HTERT RPE-1 (cell line): ENCODE measurements around the gene CD244.
"Not testable (repeated sequence)": the region's sequence is repeated elsewhere in the genome, so short reads cannot be mapped to it uniquely, and the experiment has no call there.

Experiments
- in situ Hi-C: fragments of 300-500 bp; cut with MboI; formaldehyde crosslinking; loops from 4 replicates; pipeline ENCODE4 v1.14.3; 2020; ENCODE audit warnings: low sequenced_read_pairs

The CD244 gene, protein sequence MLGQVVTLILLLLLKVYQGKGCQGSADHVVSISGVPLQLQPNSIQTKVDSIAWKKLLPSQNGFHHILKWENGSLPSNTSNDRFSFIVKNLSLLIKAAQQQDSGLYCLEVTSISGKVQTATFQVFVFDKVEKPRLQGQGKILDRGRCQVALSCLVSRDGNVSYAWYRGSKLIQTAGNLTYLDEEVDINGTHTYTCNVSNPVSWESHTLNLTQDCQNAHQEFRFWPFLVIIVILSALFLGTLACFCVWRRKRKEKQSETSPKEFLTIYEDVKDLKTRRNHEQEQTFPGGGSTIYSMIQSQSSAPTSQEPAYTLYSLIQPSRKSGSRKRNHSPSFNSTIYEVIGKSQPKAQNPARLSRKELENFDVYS

GRCh38 chr1:160862203-160863060 lies at the start of gene CD244:
TSS of gene CD244 (minus strand) at chr1:160862887. CDS start at chr1:160862677, 210 bp downstream.
- in situ Hi-C loops: no loop called here

DNA sequence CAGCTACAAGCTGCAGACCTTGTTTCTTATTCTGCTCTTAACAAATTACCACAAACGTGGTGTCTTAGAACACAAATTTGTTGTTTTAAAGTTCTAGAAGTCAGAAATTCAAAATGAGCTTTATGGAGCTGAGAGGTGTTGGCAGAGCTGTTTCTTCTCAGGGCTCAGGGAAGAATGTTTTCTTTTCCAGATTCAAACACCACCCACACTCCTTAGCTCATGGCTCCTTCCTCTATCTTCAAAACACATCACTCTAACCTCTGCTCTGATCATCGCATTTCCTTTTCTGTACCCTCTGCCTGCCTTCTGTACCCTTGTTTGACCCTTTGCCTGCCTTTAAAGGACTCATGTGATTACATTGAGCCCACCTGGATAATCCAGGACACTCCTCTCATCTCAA lies 49.2 kb upstream of the CD244 start:
- in situ Hi-C loops: no loop called here

DNA sequence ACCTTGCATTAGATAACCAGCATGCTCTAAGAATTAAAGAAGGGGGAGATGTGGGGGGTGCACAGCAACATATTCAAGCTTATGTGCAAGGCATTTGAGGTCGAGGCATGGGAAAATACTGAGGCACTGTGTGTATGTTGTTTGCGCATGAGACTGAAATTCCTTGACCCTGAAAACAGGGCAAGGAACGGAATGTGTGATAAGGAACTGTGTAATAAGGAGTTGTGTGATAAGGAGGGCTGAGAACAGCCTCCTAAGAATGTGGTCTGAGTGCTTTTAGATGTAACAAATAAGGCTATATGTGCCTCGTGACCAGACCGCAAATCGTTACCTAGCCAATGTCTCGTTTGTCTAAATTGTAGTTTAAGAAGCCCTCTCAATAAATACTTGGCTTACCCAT lies 48.8 kb upstream of the CD244 start:
- in situ Hi-C loops: no loop called here

GRCh38 chr1:160910170-160910750 lies 47.6 kb upstream of the CD244 start:
- in situ Hi-C loops: no loop called here

DNA sequence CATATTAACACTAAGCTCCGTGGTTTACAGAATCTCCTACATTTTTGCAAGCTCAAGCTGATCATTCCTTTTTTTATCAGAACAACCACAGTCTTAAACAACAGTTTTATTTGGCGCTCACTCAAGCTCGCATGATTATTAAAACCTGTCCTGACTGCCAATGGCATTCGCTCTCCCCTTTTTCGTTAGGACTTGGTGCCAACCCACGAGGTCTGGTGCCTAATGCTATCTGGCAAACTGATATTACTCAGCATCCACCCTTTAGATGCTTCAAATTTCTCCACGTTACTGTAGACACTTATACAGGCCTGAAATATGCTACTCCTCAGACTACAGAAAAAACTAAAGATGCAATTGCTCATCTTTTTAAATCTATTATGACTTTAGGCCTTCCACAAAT lies 45.3 kb upstream of the CD244 start:
- in situ Hi-C loops: no loop called here

DNA sequence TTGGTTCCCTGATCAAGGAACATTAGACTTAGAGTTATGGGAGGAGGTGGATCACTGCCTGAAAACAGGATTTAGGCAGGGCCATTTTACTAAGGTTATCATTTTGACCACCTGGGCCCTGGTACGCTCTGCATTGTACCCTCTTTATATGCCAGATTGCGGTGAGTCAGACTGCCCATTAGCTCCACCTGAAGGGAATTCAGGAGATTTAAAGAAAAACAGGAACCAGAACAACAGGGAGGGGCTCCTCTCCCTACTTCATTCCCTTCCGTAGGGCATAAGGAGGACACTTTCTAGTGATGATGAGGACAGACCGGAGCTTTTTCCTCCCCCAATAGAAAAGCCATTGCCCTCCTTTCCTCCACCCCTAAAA lies 42.9 kb upstream of the CD244 start:
- in situ Hi-C loops: no loop called here

DNA sequence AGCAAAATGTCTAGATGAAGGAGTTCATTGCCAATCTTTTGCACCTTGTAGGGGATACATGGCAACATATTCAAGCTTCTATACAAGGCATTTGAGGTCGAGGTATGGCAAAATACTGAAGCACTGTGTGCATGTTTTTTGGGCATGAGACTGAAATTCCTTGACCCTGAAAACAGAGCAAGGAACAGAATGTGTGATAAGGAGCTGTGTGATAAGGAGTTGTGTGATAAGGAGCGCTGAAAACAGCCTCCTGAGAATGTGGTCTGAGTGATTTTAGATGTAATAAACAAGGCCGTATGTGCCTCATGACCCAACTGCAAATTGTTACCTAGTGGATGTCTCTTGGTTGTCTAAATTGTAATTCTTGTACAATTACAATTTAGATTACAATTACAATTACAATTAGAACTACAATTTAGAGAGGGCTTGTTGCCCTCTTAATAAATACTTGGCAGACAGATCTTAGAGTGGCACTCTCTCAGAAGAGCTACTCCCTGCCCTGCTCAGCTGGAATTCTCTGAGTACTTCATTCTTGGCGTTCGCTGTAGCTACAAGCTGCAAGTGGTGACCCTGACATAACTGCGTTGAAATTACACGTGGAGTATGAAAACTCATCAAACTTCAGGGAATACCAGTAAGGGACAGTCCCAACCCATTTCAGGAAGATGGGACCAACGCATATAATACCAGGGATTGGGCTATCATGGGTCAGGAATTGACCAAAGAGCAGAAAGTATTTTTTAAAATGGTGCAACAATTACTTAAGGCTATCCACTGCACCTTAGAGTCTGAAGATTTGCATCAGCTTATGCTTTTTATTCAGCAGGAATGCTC lies 42.3 kb upstream of the CD244 start:
- in situ Hi-C loops: no loop called here

DNA sequence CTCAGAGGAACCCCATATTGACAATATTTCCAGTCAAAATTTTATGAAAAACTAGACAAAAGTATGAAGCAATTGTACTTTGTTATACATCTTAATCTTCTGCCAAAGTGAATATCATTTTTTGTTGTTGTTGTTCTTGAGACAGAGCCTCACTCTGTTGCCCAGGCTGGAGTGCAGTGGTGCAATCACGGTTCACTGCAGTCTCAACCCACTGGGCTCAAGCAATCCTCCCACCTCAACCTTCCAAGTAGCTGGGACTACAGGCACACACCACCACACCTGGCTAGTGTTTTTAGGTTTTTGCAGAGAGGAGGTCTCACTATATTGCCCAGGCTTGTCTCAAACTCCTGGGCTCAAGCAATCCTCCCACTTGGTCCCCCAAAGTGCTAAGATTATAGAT lies 39.6 kb upstream of the CD244 start:
- in situ Hi-C loops: not testable (repeated sequence)

DNA sequence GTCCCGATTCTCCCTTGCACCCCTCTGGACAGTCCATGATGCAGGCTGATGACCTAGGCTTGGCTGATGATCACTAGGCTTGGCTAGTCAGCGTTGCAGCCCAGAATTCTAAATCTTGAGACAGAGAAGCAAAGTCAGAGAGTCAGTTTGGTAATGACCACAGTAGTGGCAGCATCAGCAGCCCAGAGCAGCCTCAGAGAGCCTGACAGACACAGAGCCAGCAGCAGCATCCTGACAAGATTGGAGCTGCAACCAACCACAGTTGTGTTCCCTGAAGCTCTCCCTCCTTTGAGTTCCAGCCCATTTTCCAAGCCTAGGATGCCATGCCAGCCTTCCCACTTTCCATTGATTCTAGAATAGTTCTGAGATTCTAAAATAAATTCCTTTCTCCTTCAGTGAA lies 39.1 kb upstream of the CD244 start:
- in situ Hi-C loops: no loop called here

- in situ Hi-C loops: not testable (repeated sequence)
Observed at GRCh38 chr1:160900683-160901082, 38.0 kb upstream of the CD244 start.

GRCh38 chr1:160894368-160895135 lies 31.9 kb upstream of the CD244 start:
- in situ Hi-C loops: not testable (repeated sequence)

GRCh38 chr1:160891474-160891873 lies 28.8 kb upstream of the CD244 start:
- in situ Hi-C loops: no loop called here

- in situ Hi-C loops: no loop called here
Observed at GRCh38 chr1:160888926-160889325, 26.2 kb upstream of the CD244 start.

- in situ Hi-C loops: no loop called here
Observed at GRCh38 chr1:160887071-160887470, 24.4 kb upstream of the CD244 start.

DNA sequence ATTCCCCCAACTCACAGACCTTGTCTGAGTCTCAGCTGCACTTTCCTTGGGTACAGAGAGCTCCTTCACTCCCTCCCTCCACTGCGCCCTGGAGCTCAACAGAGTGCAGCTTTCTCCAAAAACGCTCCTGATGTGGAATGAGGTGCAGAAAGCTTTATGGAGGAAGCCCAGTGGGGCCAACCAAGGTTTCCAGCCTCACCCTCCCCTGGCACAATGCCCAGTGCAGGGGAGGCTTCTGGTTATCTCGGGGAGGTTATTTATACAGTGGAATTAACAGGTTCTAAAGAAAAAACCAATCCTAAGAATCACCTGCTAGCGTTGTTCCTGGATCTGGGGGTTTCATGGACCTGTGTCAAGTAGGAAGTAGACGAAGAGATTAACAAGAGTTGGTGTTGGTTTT lies 22.4 kb upstream of the CD244 start, which contains the start of gene ITLN1:
TSS of gene ITLN1 (minus strand) at position 139 of the 400 bp plus-strand sequence. CDS start 303 bp downstream, outside the sequence.
- in situ Hi-C loops: no loop called here

DNA sequence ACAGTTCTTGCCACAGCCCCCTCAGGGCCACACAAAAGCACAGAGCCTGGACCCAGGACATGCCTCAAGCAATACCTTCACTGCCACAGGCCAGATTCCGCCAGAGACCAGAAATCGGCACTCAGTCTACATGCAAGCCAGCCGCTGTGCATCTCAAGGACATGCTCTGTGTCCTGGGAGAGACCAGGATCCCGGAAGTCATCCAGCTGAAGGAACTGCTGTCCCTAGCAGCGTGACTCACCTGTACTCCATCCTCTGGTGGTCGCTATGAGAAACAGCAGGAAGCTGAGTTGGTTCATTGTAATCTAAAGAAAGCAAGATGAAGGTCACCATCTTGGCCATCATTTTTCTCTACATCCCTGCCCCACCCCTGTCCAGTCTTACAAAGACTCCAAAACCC lies 21.9 kb upstream of the CD244 start:
- in situ Hi-C loops: no loop called here

GRCh38 chr1:160883581-160884513 lies 21.2 kb upstream of the CD244 start:
- in situ Hi-C loops: no loop called here

DNA sequence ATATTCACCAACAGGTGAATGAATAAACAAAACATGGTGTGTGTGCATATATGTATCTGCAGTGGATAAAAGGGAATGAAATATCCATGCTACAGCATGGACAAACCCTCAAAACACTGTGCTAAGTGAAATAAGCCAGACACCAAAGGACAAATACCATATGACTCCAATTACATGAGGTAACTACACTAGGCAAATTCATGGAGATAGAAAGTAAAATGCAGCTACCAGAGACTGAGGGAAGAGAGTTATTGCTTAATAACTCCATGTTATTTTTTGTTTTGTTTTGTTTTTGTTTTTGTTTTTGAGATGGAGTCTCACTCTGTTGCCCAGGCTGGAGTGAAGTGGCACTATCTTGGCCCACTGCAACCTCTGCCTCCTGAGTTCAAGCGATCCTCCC lies 19.9 kb upstream of the CD244 start:
- in situ Hi-C loops: no loop called here

DNA sequence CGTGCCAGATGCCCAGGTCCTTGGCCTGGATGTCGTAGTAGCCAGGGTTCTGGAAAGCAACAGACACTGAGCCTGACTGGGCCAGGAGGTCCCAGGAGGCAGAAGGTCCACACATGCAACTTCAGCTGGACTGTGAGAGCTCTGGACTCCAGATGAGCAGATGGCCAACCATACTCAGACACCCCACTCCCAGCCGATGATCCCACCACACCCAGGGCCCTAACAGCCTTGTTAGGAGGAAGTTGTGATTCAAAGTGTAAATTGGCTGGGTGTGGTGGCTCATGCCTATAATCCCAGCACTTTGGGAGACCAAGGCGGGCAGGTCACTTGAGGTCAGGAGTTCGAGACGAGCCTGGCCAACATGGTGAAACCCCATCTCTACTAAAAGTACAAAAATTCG lies 18.6 kb upstream of the CD244 start:
- in situ Hi-C loops: not testable (repeated sequence)
